SK-N-MC (cell line): ENCODE data around the gene MRPS23.

Experiments
- DNase-seq: peaks from one replicate; pipeline ENCODE4 v3.0.0-alpha.2; 2011; ENCODE audit warnings: low read depth, low spot score
- H3K27ac ChIP-seq: fragments of 200-600 bp; sonication (generic); 2 replicates; pipeline ENCODE4 v1.5.1; 2016; ENCODE audit warnings: mixed run types
- H3K36me3 ChIP-seq: fragments of 200-600 bp; sonication (generic); 2 replicates; pipeline ENCODE4 v1.6.1; 2017; ENCODE audit warnings: antibody characterized with exemption, low read length, mixed read lengths; ENCODE audit not compliant: insufficient read depth
- H3K4me3 ChIP-seq: fragments of 200-600 bp; sonication (generic); 2 replicates; pipeline ENCODE4 v1.5.1; 2016
- H3K9ac ChIP-seq: fragments of 200-600 bp; sonication (generic); 2 replicates; pipeline ENCODE4 v1.8.0; 2017; ENCODE audit warnings: mixed run types, mixed read lengths; ENCODE audit not compliant: insufficient read length
- H3K9me3 ChIP-seq: fragments of 200-600 bp; sonication (generic); 2 replicates; pipeline ENCODE4 v1.6.1; 2017; ENCODE audit warnings: low read depth, mild to moderate bottlenecking, antibody characterized with exemption, low read length, moderate library complexity, mixed read lengths
- EZH2 ChIP-seq: fragments of 200-600 bp; sonication (generic); IDR thresholded peaks from one replicate; pipeline ENCODE4 v1.6.1; 2017; ENCODE audit warnings: antibody characterized with exemption
- FOXP2 ChIP-seq: optimal IDR thresholded peaks from 2 replicates; pipeline ENCODE3; 2011; ENCODE audit warnings: mild to moderate bottlenecking, moderate library complexity; ENCODE audit not compliant: insufficient read depth; ENCODE audit errors: extremely low read length, control extremely low read depth
- POLR2AphosphoS5 ChIP-seq: IDR thresholded peaks from 2 replicates; pipeline ENCODE4 v1.6.1; 2012; ENCODE audit warnings: mild to moderate bottlenecking, low read depth, low read length, borderline replicate concordance

MRPS23 gene

GRCh38 chr17:57832314-57833178, 17.3 kb downstream of the MRPS23 start:
- no peak for TF ChIP-seq EZH2
- TF ChIP-seq POLR2AphosphoS5, result no peak
- TF ChIP-seq FOXP2, result no peak
- 0 out of 2 replicates have a peak, but pooled peaks cover 2% of the 10 kb centered on the region for H3K36me3 ChIP-seq
- DNase-seq, result no peak
- no peak overlapping the region for H3K27ac ChIP-seq
- no peaks in the 10 kb centered on the region for H3K9me3 ChIP-seq
- peak overlapping the region; percentile 60 for H3K4me3 ChIP-seq
- H3K9ac ChIP-seq, result no peak overlapping the region

DNA sequence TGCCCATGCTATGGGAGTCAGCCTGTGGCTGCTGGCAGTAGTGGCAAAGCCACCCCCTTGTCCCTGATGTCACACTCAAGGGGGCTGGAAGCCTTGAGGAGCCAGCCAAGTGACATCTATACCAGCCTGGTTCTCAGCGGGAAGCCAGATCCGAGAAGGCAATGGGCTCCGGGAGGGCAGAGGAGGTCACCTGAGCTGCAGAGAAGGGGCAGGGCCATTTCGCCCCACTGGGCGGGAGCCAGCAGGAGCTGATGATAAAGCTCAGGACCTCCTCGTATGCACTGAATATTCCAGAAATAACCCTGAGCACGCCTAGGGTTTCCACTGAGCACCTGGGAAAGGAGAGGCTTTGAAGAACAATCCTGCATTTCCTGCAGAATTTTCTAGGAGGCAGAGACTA, 19.0 kb downstream of the MRPS23 start:
- no peak for DNase-seq
- no peak overlapping the region for H3K27ac ChIP-seq
- TF ChIP-seq FOXP2 (no peak), EZH2 (no peak), POLR2AphosphoS5 (no peak)

GRCh38 chr17:57823469-57824401, 26.1 kb downstream of the MRPS23 start:
- H3K27ac ChIP-seq, result no peak overlapping the region
- no peak for DNase-seq
- TF ChIP-seq POLR2AphosphoS5 (no peak), EZH2 (no peak), FOXP2 (no peak)
- no peak overlapping the region for H3K9ac ChIP-seq
- no peaks in the 10 kb centered on the region for H3K36me3 ChIP-seq
- no peak overlapping the region for H3K4me3 ChIP-seq
- H3K9me3 ChIP-seq, result no peaks in the 10 kb centered on the region

More for the DNA sequence above, 19.0 kb downstream of the MRPS23 start:
- Histone ChIP-seq H3K9me3 (no peaks in the 10 kb centered on the region), H3K36me3 (no peaks in the 10 kb centered on the region), H3K9ac (no peak overlapping the region), H3K4me3 (no peak overlapping the region)

DNA sequence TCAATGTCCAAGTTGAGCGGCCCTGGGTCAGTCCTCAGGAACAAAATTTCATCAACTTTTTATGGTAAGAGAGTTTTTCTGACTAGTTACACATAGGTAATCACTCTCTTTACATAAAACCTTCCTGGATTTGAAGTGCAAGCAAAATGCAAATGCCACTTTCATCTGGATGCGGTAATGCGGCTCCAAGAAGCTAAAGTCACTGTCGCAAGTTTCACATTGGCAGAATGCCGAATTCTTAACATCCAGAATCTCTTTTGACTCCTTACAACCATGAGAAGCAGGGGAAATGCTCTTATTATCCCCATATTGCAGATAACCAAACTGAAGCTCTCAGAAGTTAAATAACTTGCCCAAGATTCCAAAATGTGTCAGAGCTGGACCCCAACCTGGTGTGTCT, 30.0 kb downstream of the MRPS23 start:
- no peak for DNase-seq
- H3K9ac ChIP-seq, result no peak overlapping the region
- H3K9me3 ChIP-seq, result no peaks in the 10 kb centered on the region
- no peak overlapping the region for H3K4me3 ChIP-seq
- no peaks in the 10 kb centered on the region for H3K36me3 ChIP-seq
- H3K27ac ChIP-seq, result no peak overlapping the region
- TF ChIP-seq FOXP2 (no peak), POLR2AphosphoS5 (no peak)

GRCh38 chr17:57819285-57819684, 30.6 kb downstream of the MRPS23 start:
- no peak for DNase-seq
- TF ChIP-seq EZH2 (no peak), POLR2AphosphoS5 (no peak), FOXP2 (no peak)
- Histone ChIP-seq H3K4me3 (no peak overlapping the region), H3K36me3 (no peaks in the 10 kb centered on the region), H3K9ac (no peak overlapping the region), H3K9me3 (no peaks in the 10 kb centered on the region), H3K27ac (no peak overlapping the region)

DNA sequence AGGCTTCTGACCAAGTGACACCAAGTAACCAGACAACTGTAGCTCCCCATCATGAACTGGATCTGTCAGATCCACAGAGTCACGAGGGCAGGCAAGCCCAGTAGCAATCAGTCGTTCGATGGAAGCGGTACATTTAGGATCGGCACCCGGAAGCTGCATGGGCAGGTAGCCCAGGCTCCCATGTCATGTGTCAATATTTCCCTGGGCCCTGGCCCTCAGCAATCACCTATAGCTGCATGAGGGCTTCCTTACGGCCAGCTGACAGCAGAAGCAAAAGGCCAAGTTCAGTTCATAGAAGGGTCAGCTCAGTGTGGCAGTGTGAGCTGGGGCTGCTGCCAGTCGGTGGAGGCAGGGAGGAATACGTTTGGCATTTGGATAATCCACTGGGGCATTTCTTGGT, 31.8 kb downstream of the MRPS23 start:
- DNase-seq, result no peak
- Histone ChIP-seq H3K36me3 (no peaks in the 10 kb centered on the region), H3K27ac (no peak overlapping the region), H3K4me3 (no peak overlapping the region), H3K9ac (no peak overlapping the region), H3K9me3 (no peaks in the 10 kb centered on the region)
- TF ChIP-seq EZH2 (no peak), FOXP2 (no peak), POLR2AphosphoS5 (no peak)

DNA sequence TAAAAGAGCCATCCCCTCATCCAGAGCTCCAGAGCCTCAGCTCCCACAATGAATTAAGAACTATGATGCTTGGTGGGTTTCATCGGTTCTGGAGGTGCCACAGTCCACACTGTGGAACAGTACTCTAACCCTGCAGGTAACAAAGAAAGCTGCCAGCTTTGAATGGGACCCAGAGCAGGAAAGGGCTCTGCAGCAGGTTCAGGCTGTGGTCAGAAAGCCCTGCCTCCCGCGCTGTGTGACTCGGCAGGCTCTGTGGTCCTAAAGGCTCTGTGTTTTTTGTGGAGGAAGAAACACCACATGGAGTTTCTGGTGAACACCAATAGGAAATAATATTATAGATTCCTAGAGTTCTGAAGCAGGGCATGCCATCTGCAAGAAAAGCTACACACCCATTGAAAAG, 32.5 kb downstream of the MRPS23 start:
- no peak for TF ChIP-seq EZH2
- no peak for TF ChIP-seq POLR2AphosphoS5
- no peak for TF ChIP-seq FOXP2
- H3K36me3 ChIP-seq, result no peaks in the 10 kb centered on the region
- H3K4me3 ChIP-seq, result no peak overlapping the region
- H3K9me3 ChIP-seq, result no peaks in the 10 kb centered on the region
- DNase-seq, result no peak
- H3K9ac ChIP-seq, result no peak overlapping the region
- no peak overlapping the region for H3K27ac ChIP-seq

DNA sequence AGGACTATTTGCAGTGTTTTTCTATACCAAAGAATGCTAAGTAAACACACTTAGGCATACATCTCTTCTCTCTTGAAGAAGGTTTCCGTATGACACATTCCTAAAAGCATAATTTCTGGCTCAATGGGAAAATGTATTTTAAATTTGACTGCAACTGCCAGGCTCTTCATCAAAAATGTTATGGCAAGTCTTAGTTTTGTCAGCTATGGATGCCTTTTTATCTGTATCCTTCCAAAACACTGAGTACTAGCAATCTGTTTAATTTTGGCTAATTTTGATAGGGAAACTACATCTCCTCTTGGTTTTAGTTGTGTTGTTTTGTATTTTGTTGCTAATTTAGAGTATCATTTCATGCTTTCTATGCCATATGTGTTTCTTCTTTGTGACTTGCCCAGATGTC, 35.4 kb downstream of the MRPS23 start:
- no peak for TF ChIP-seq POLR2AphosphoS5
- Histone ChIP-seq H3K4me3 (no peak overlapping the region), H3K9ac (no peak overlapping the region), H3K9me3 (no peaks in the 10 kb centered on the region), H3K27ac (no peak overlapping the region), H3K36me3 (no peaks in the 10 kb centered on the region)
- DNase-seq, result no peak
